ENCODE measurements around the gene HUNK. TPM values are rescaled to one million over a fixed set of nuclear protein-coding genes. Genes with fewer than 3 reads are reported as not detected.

Gene HUNK
- total and polyA plus RNA-seq, 2 donors (not counting 1 experiment from before 2014, with no cell fraction given): 0.01 to 0.07 TPM

DNA sequence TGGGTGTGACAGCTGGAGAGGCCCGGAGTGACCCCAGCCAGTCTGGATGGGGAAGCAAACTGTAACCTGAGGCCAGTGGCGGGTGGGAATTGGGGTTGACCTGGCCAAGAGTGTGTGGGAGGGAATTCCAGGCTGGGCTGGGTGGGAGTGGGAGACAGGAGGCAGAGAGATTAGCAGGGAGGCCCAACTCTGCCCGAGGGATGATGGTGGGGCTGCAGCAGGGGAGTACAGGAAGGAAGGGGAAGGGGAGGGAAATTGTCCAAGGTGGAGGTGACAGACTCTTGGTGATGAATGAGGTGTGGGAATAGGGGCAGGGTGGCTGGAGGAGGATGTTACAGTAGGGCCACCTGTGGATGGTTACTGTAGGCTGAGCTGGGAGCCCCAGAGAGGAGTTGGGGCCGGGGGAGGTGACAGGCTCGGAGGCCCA, 40.4 kb downstream of the HUNK start:
- peaks cover 0 to 3% (median 0%) of the 10 kb centered on the region in 3 donors for H3K9me3 ChIP-seq (ENCODE audit: control extremely low read depth in 1 of 3, control insufficient read depth in 2 of 3, insufficient read depth in 1 of 3, low read length in 2 of 3)
- intact Hi-C loops (cut with micrococcal nuclease): no loop called here
- H4K20me1 ChIP-seq (ENCODE audit: control insufficient read depth, insufficient read depth, low read length, poor library complexity, severe bottlenecking): no peaks in the 10 kb centered on the region
- ChIA-PET CTCF (no interaction called here), POLR2A (no interaction called here)
- H3K36me3 ChIP-seq (replicated peaks in 1 of 2; ENCODE audit: control extremely low read depth in 1 of 2, control insufficient read depth in 1 of 2, extremely low read depth in 1 of 2, insufficient read depth in 2 of 2, low read length in 1 of 2): no peaks in the 10 kb centered on the region
- H3K9me3 Mint-ChIP-seq (ENCODE audit: insufficient read depth): no peaks in the 10 kb centered on the region
- no peak for DNase-seq
- no peak overlapping the region for H3K4me3 ChIP-seq (ENCODE audit: control extremely low read depth in 1 of 5, extremely low read depth in 1 of 5, insufficient read depth in 1 of 5, low read depth in 2 of 5, low read length in 4 of 5)
- H3K4me1 Mint-ChIP-seq: no peaks in the 10 kb centered on the region
- no peak overlapping the region for H3K27ac ChIP-seq (ENCODE audit: low read length in 2 of 2)
- H3K9ac ChIP-seq (ENCODE audit: low read length): no peak overlapping the region
- TF ChIP-seq EZH2 (IDR thresholded peaks at IDR 0.05; ENCODE audit: borderline replicate concordance, insufficient read depth, low read depth, low read length, poor library complexity, severe bottlenecking): no peak
- TF ChIP-seq, protein P1, sequence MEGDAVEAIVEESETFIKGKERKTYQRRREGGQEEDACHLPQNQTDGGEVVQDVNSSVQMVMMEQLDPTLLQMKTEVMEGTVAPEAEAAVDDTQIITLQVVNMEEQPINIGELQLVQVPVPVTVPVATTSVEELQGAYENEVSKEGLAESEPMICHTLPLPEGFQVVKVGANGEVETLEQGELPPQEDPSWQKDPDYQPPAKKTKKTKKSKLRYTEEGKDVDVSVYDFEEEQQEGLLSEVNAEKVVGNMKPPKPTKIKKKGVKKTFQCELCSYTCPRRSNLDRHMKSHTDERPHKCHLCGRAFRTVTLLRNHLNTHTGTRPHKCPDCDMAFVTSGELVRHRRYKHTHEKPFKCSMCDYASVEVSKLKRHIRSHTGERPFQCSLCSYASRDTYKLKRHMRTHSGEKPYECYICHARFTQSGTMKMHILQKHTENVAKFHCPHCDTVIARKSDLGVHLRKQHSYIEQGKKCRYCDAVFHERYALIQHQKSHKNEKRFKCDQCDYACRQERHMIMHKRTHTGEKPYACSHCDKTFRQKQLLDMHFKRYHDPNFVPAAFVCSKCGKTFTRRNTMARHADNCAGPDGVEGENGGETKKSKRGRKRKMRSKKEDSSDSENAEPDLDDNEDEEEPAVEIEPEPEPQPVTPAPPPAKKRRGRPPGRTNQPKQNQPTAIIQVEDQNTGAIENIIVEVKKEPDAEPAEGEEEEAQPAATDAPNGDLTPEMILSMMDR (IDR thresholded peaks at IDR 0.05): no peak
- H3K4me1 ChIP-seq (ENCODE audit: control insufficient read depth in 2 of 2, insufficient read depth in 2 of 2, low read length in 2 of 2): no peaks in the 10 kb centered on the region
- 77% methylated on average over 5 of the region's 5 CpGs for WGBS (ENCODE audit: insufficient coverage)
- no peak overlapping the region for H3K4me3 Mint-ChIP-seq
- H3K79me2 ChIP-seq (ENCODE audit: control insufficient read depth, insufficient read depth, low read length): no peaks in the 10 kb centered on the region
- peaks cover 37% of the 10 kb centered on the region for H3K27me3 Mint-ChIP-seq
- H2AFZ ChIP-seq (ENCODE audit: insufficient read depth, low read depth, low read length, poor library complexity, severe bottlenecking): no peak overlapping the region
- no peak overlapping the region for H3K27ac Mint-ChIP-seq
- peaks cover 0 to 11% (median 4%) of the 10 kb centered on the region in 4 experiments for H3K27me3 ChIP-seq (replicated peaks in 1 of 4; ENCODE audit: control extremely low read depth in 1 of 4, control insufficient read depth in 3 of 4, insufficient read depth in 4 of 4, low read length in 3 of 4)
- no peak overlapping the region for H3K4me2 ChIP-seq (replicated peaks; ENCODE audit: low read depth, low read length, poor library complexity, severe bottlenecking)
- ATAC-seq (ENCODE audit: low read depth): no peak

DNA sequence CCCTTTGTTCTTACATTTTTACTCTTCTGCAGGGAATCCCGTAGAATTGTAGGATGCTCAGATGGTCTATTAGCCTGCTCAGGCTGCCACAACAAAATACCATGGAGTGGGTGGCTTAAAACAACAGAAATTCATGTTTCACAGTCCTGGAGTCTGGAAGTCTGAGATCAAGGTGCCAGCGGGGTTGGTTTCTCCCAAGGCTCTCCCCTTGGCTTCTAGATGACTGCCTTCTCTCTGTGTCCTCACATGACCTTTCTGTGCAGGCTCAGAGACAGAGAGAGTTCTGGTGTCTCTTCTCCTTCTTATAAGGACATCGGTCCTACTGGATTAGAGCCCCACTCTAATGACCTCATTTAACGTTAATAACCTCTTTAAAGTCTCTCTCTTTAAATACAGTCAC, 41.7 kb downstream of the HUNK start:
- ATAC-seq (ENCODE audit: low read depth) (no peak), DNase-seq (no peak)
- H3K79me2 ChIP-seq (ENCODE audit: control insufficient read depth, insufficient read depth, low read length): no peaks in the 10 kb centered on the region
- ChIA-PET CTCF (no interaction called here), POLR2A (no interaction called here)
- H3K27me3 ChIP-seq (replicated peaks in 1 of 4; ENCODE audit: control extremely low read depth in 1 of 4, control insufficient read depth in 3 of 4, insufficient read depth in 4 of 4, low read length in 3 of 4): peaks cover 0 to 4% (median 2%) of the 10 kb centered on the region in 4 experiments
- Mint-ChIP-seq H3K4me1 (no peaks in the 10 kb centered on the region), H3K27ac (no peak overlapping the region), H3K9me3 (ENCODE audit: insufficient read depth) (no peaks in the 10 kb centered on the region), H3K27me3 (peaks cover 25% of the 10 kb centered on the region), H3K4me3 (no peak overlapping the region)
- no peaks in the 10 kb centered on the region for H3K36me3 ChIP-seq (replicated peaks in 1 of 2; ENCODE audit: control extremely low read depth in 1 of 2, control insufficient read depth in 1 of 2, extremely low read depth in 1 of 2, insufficient read depth in 2 of 2, low read length in 1 of 2)
- 77% methylated on average over 3 of the region's 4 CpGs for WGBS (ENCODE audit: insufficient coverage)
- H3K4me2 ChIP-seq (replicated peaks; ENCODE audit: low read depth, low read length, poor library complexity, severe bottlenecking): no peak overlapping the region
- no peak overlapping the region for H3K27ac ChIP-seq (ENCODE audit: low read length in 2 of 2)
- no peak overlapping the region for H3K4me3 ChIP-seq (ENCODE audit: control extremely low read depth in 1 of 5, extremely low read depth in 1 of 5, insufficient read depth in 1 of 5, low read depth in 2 of 5, low read length in 4 of 5)
- no peaks in the 10 kb centered on the region for H3K4me1 ChIP-seq (ENCODE audit: control insufficient read depth in 2 of 2, insufficient read depth in 2 of 2, low read length in 2 of 2)
- peaks cover 0 to 4% (median 0%) of the 10 kb centered on the region in 3 donors for H3K9me3 ChIP-seq (ENCODE audit: control extremely low read depth in 1 of 3, control insufficient read depth in 2 of 3, insufficient read depth in 1 of 3, low read length in 2 of 3)
- H3K9ac ChIP-seq (ENCODE audit: low read length): no peak overlapping the region
- TF ChIP-seq, protein P1 (IDR thresholded peaks at IDR 0.05): no peak
- TF ChIP-seq EZH2 (IDR thresholded peaks at IDR 0.05; ENCODE audit: borderline replicate concordance, insufficient read depth, low read depth, low read length, poor library complexity, severe bottlenecking): no peak
- intact Hi-C loops (cut with micrococcal nuclease): no loop called here
- H4K20me1 ChIP-seq (ENCODE audit: control insufficient read depth, insufficient read depth, low read length, poor library complexity, severe bottlenecking): no peaks in the 10 kb centered on the region
- H2AFZ ChIP-seq (ENCODE audit: insufficient read depth, low read depth, low read length, poor library complexity, severe bottlenecking): no peak overlapping the region

Measured in B cell (primary cell).